Erythroblast (primary cell): ENCODE results near the gene KLK1.

ENCODE experiments used
- GATA1 ChIP-seq: IDR thresholded peaks from 2 replicates; pipeline ENCODE4 v1.6.1; 2011; ENCODE audit warnings: low read depth, mild to moderate bottlenecking, control low read depth, low read length, moderate library complexity
- POLR2A ChIP-seq: IDR thresholded peaks from 2 replicates; pipeline ENCODE4 v1.6.1; 2011; ENCODE audit warnings: mild to moderate bottlenecking, low read length

DNA sequence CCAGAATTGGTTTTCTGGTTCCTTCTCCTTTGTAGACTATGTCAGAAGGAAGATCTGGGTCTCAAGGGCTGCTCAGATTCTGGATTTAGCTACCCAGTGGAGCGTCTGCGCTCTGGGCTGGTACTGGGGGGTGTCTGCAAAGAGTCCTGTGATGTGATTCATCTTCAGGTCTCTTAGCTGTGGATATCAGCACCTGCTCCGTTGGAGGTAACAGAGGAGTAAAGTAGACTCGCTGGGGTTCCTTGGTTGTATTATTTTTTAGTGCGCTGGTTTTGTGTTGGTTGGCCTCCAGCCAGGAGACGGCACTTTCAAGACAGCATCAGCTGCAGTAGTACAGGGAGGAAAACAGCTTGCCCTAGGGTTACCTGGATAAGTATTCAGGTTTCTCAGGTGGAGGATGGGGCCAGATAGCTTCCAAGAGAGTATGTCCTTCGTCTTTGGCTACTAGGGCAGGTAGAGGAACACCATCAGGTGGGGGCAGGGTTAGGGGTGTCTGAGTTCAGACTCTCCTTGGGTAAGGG lies 20.2 kb upstream of the KLK1 start:
- TF ChIP-seq POLR2A: no peak
- TF ChIP-seq GATA1: no peak
